Raji (cell line): ENCODE measurements around the gene NCK2.

Source experiments
- POLR2A ChIP-seq: IDR thresholded peaks from 2 replicates; pipeline ENCODE4 v1.6.1; 2011; ENCODE audit warnings: low read depth, low read length, control low read depth; ENCODE audit not compliant: insufficient read depth

Gene NCK2

DNA sequence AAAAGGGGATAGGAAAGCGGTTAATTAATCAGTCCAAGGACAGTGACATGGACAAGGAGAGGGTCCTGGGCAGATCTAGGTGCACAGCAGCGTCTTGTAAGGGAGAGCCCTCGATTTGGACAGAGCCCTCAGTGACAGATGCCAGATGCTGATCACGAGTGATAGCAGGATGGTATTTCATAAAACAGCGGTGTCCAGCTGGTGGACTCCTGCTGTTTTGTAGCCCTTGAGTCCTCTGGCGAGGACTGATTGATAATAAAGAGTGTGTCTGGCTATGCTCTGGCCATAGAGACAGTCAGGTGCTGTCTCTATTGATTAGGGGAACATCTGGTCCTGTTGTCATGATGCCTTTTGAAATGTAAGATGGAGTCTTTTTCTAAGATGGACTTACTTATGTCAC, 180.7 kb downstream of the NCK2 start:
- no peak for TF ChIP-seq POLR2A

DNA sequence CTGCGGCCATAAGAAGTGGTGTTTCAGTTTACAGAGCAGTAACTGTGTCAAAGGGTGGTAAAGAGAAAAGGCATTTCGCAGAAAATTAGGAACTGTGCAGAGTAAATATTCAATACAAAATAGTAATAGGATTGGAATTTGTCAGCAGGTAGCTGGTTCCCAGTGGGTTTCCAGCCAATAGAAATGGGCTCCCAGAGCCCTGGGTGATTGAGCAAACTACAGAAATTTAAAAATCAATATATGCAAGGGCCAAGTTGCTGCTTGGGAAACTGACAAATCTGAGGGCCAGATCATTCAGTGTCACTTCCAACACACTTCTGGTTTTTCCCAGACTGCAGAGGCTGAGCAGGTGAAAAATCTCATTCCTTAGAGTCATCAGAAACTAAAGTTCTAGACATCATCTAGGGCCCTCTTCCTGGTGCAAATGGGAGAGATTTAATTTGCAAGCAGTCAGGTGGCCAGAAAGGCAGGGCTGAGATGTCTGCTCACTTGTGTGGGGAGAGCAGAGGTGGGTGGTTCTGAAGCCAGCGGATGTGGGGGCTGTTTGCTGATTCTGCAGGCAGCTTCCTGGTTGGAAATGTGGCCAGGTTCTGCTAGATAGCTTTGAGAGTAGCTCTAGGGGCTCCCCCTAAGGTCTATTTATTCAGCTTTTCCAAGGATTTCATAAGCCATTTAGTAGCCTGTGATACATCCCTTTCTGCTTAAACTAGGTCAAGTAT, 182.4 kb downstream of the NCK2 start:
- TF ChIP-seq POLR2A = no peak

DNA sequence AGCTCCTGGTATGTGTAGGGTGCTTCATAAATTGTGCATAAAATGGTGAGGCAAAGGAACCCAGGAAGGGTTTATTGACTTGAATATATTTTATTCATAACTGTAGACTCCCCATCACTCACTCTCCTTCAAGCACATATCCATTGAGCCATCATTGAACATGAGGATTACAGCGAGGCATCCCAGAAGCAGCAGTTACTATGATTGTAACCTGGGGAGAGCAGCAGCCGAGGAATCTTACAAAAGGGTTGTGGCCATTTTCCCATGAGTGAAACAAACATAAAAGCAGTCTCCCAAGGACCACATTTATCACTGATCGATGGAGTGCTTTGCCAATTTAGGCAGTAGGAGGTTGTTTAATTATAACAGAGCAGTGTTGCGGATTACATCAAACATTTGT, 183.4 kb downstream of the NCK2 start:
- TF ChIP-seq POLR2A = no peak

DNA sequence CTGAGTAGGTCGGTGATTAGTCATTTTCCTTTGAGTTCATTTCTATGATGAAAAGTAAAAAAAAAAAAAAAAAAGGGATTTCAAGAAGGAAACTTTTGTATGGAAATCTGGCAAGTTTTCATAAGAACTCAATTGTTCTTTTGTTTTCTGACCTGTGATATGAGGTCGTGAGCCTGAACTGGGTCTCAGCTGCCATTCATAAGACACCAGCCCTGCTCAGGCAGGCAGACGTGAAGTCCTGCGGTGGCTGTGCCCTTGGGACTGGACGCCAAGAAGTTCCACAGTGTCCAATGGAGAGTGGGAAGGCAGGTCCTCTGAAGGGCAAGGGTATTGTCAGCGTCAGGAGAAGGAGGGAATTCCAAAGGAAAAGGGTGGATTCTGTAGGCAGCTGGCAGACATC, 183.9 kb downstream of the NCK2 start:
- no peak for TF ChIP-seq POLR2A

DNA sequence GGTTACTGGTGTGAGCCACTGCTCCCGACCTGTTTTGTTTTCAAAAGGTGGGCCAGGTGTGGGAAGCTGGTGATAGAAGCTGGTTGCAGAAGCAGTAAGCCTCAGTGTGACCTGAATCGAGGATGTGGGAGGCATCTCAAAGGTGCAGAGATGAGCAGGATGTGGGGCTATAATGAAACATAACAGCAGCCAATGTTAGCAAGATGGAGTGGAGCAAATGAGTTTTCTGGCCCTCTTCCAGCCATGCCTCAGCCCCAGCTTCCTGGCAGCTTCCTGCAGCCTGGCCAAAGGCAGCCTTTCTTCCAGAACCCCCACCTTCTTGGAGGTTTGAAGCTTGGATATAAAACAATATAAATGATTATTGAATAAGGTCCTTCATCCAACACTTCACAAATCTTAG, 184.8 kb downstream of the NCK2 start:
- no peak for TF ChIP-seq POLR2A

DNA sequence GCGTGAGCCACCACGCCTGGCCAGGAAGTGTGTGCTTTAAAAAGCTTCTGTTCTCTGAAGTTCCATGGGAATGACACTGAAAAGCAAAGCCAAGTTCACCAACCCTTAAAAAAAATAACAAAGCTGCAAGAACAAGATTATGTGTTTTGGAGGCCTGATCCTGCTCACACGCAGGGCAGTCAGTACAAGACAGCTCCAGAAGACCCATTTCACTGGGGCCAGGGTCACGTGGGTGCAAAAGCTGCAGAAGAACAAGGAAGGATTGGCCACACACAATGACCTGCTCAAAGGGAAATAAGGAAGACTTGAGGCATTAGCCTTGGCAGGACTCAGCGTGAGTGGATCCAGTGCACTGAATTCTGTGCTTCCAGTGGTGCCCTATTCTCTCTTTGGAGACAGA, 187.9 kb downstream of the NCK2 start:
- TF ChIP-seq POLR2A = no peak

DNA sequence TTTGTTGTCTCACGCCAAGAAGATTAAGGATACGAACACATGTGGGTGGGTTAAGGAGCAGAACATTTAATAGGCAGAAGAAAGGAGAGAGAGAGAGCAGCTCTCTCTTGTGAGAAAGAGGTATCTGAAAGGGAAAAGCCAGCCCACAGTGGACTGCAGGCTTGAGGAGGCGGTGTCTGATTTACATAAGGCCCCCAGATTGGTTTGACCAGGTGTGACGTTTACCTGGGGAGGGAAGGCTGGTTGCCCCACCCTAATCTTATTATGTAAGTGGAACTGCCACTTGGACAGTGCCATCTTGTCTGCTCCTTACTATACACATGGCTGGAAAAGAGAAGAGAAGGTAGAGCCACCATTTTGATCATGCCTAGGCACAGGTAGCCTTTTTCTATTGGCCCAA, 189.2 kb downstream of the NCK2 start:
- TF ChIP-seq POLR2A = no peak

DNA sequence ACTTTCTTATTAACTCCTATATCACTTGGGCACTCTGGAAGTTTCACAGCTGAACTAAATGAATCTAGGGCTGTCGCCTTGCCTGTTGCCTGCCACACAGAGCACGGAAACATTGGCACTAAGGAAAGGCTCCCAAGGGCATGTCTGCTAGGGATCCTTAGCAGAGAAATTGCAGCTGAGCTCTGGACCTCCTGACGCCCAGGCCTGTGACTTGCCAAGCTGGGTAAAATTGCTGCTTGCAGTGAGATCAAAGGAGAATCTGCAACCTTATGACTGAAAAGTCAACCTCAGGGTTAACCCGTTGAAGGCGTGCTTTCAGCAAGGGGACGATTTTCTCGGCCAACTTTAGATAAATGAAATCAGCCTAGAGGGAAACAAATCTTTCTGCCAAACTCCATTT, 189.8 kb downstream of the NCK2 start:
- no peak for TF ChIP-seq POLR2A

DNA sequence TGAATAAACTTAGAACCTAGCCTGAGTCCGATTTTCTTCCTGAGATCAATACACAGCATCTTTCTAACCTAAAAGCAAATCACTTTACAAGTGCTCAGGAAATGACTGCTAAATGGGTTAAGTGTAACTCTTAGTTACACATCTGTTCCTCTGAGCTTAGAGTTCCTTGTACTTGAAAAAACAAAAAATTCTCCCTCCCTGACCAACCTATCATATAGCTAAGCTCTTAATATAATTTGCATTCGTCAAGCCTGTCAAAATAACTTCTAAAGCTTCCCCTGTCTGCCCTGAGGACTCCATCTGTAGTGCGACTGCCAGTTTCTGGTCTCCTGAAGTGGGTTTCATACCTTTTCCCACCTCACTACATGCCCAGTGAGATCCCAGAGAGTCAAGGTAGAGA, 190.4 kb downstream of the NCK2 start:
- TF ChIP-seq POLR2A = no peak

DNA sequence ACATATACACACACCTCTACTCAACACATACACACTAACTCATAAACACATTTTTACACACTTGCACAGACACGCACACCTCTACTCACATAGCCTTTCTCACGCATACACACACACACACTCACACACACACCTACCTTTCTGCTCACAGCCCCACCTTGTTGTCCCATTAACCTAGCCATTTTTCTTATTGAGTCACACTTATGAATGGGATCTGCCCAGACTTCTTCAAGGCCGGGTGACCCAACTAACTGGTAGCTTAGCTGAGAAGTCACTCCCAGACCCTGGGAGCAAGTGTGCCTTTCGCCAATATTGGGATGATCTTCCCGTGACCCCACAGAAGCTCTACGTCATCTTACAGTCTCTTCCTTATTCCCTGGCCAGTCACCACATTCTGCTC, 192.2 kb downstream of the NCK2 start:
- no peak for TF ChIP-seq POLR2A

DNA sequence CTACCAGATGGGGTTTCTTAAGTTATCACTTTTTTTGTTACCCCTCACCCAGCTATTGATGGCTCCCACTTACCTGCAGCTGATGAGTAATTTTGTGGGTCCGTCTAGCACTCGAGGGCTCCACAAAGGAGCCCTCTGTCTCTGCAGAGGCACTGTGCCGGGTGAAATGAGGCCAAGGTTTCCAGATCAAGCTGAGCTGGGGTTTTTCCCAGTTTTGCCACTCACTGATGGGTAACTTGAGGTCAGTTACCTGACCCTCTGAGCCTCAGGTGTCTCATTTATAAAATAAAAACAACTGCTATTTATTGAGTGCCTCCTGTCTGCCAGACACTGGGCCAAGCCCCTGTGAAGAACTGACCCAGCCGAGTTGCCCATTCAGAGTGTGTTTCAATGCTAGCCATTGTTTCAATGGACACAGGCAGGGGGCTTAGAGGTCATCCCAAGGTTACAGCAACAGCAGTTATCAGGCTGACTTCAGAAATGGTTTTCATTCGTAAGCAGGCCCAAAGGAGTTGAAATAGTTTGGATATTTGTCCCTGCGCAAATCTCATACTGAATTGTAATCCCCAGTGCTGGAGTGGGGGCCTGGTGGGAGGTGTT, 192.9 kb downstream of the NCK2 start:
- no peak for TF ChIP-seq POLR2A
